Measurements from ENCODE around the gene POLR3A. TPM values are rescaled to one million over a fixed set of nuclear protein-coding genes. Genes with fewer than 3 reads are reported as not detected.

POLR3A gene
- total RNA-seq, 1 experiment from 2014 or later = 38.0 TPM

GRCh38 chr10:77925795-77926565 is 103.3 kb downstream of the POLR3A start:
- H3K27ac Mint-ChIP-seq = no peak overlapping the region

More at GRCh38 chr10:77925795-77926565, 103.3 kb downstream of the POLR3A start:
- Histone ChIP-seq H3K4me2 (ENCODE audit: insufficient read depth, insufficient read length, low read length) (peak overlapping the region; percentile 22), H4K91ac (ENCODE audit: insufficient read length, low read depth, low read length) (no peak overlapping the region), H2BK120ac (ENCODE audit: low read depth, low read length, poor library complexity, severe bottlenecking) (no peak overlapping the region), H2BK20ac (ENCODE audit: low read depth, low read length, poor library complexity, severe bottlenecking) (no peak overlapping the region), H3K56ac (ENCODE audit: insufficient read length, low read depth, low read length) (no peak overlapping the region), H3K27ac (ENCODE audit: insufficient read length, low read depth, low read length) (no peak overlapping the region), H3K4me1 (ENCODE audit: insufficient read depth, low read length) (peaks cover 2% of the 10 kb centered on the region; the same call in 1 of the 2 replicates), H4K8ac (replicated peaks; ENCODE audit: insufficient read length, low read depth, low read length) (no peak overlapping the region), H3K23ac (ENCODE audit: insufficient read length, low read depth, low read length) (no peak overlapping the region), H2BK5ac (ENCODE audit: insufficient read length, low read length) (no peak overlapping the region), H2AFZ (ENCODE audit: low read length) (no peak overlapping the region), H3K18ac (ENCODE audit: insufficient read length, low read depth, low read length) (peak overlapping the region; percentile 91), H3K23me2 (ENCODE audit: insufficient read length, low read depth, low read length, poor library complexity, severe bottlenecking) (peaks cover 9% of the 10 kb centered on the region), H2AK5ac (ENCODE audit: insufficient read length, low read length) (no peak overlapping the region), H4K5ac (ENCODE audit: insufficient read length, low read depth, low read length) (no peak overlapping the region), H3K9ac (ENCODE audit: extremely low read depth, insufficient read length, low read length) (peak overlapping the region; percentile 67), H2BK15ac (ENCODE audit: low read depth, low read length) (no peak overlapping the region), H3K79me2 (ENCODE audit: insufficient read depth, low read length) (peaks cover 37% of the 10 kb centered on the region; the same call in 1 of the 2 replicates), H3K14ac (ENCODE audit: insufficient read depth, low read length) (peak overlapping the region; percentile 96), H3K27me3 (ENCODE audit: insufficient read depth, low read length) (no peaks in the 10 kb centered on the region), H3K79me1 (ENCODE audit: insufficient read depth, low read depth, low read length, poor library complexity, severe bottlenecking) (no peaks in the 10 kb centered on the region), H3T11ph (ENCODE audit: low read length) (no peak overlapping the region), H3K9me3 (ENCODE audit: control insufficient read depth, low read depth, low read length) (no peaks in the 10 kb centered on the region), H2BK12ac (ENCODE audit: insufficient read length, low read depth, low read length) (no peak overlapping the region), H3K4ac (ENCODE audit: low read depth, low read length) (no peak overlapping the region), H4K20me1 (ENCODE audit: control insufficient read depth, insufficient read depth, insufficient read length) (no peaks in the 10 kb centered on the region)
- peak; percentile 16; the same call in 2 of the 3 replicates for TF ChIP-seq CTCF (conservative IDR thresholded peaks at IDR 0.05)
- H3K36me3 Mint-ChIP-seq (ENCODE audit: insufficient read depth in 1 of 3, low read depth in 3 of 3) = peaks cover 0 to 10% (median 7%) of the 10 kb centered on the region in 3 experiments; a peak in 6 of 7 replicates
- H3K9me3 Mint-ChIP-seq = peaks cover 0 to 5% of the 10 kb centered on the region in 2 experiments; a peak in 1 of 5 replicates
- peaks cover 12% of the 10 kb centered on the region for H3K27me3 Mint-ChIP-seq (ENCODE audit: low read depth)
- H3K4me3 Mint-ChIP-seq = peak overlapping the region; percentile 76 to 79
- peak; percentile 68 for DNase-seq
- no CpG with 5 or more reads among the region's 73 CpGs for WGBS (ENCODE audit: extremely low coverage, insufficient read length, low lambda C conversion rate)
- H3K4me1 Mint-ChIP-seq = peaks cover 39 to 50% of the 10 kb centered on the region in 2 experiments
